GM23338 (cell line): ENCODE measurements around the gene LITAF. TPM values are rescaled to one million over a fixed set of nuclear protein-coding genes. Genes with fewer than 3 reads are reported as not detected.

ENCODE experiments used
- ATAC-seq: fragments of 200-7000 bp; cut with Tn5 transposase; 3 replicates; pipeline ENCODE4 v1.9.1; 2020
- DNase-seq: peaks from one replicate; pipeline ENCODE4 v3.0.0-alpha.2; 2015; ENCODE audit warnings: low spot score
- H2AFZ ChIP-seq: fragments of 200-600 bp; sonication (generic); 2 replicates; pipeline ENCODE4 v1.8.0; 2016; ENCODE audit warnings: antibody characterized with exemption, mild to moderate bottlenecking, moderate library complexity
- H3F3A ChIP-seq: fragments of 200-600 bp; sonication (generic); replicated peaks from 2 replicates; pipeline ENCODE4 v1.8.0; 2017; ENCODE audit warnings: antibody characterized with exemption, mixed run types, low read depth
- H3K27ac ChIP-seq: fragments of 200-600 bp; sonication (generic); 2 replicates; pipeline ENCODE4 v1.6.1; 2016; ENCODE audit warnings: low read depth
- H3K27me3 ChIP-seq: fragments of 200-600 bp; sonication (generic); 2 replicates; pipeline ENCODE4 v1.8.0; 2016; ENCODE audit warnings: mild to moderate bottlenecking, mixed run types, moderate library complexity; ENCODE audit not compliant: insufficient read depth
- H3K36me3 ChIP-seq: fragments of 200-600 bp; sonication (generic); 2 replicates; pipeline ENCODE4 v1.8.0; 2016; ENCODE audit warnings: mild to moderate bottlenecking; ENCODE audit not compliant: insufficient read depth
- H3K4me1 ChIP-seq: fragments of 200-600 bp; sonication (generic); 2 replicates; pipeline ENCODE4 v1.8.0; 2016; ENCODE audit warnings: mild to moderate bottlenecking, moderate library complexity; ENCODE audit not compliant: insufficient read depth
- H3K4me2 ChIP-seq: fragments of 200-600 bp; sonication (generic); 2 replicates; pipeline ENCODE4 v1.7.1; 2017; ENCODE audit warnings: mixed run types
- H3K4me3 ChIP-seq: fragments of 200-600 bp; sonication (generic); 2 replicates; pipeline ENCODE4 v1.6.1; 2016; ENCODE audit warnings: mixed run types
- H3K79me2 ChIP-seq: fragments of 200-600 bp; sonication (generic); replicated peaks from 2 replicates; pipeline ENCODE4 v1.8.0; 2017; ENCODE audit warnings: mild to moderate bottlenecking; ENCODE audit not compliant: insufficient read depth
- H3K9me2 ChIP-seq: fragments of 200-600 bp; sonication (generic); 2 replicates; pipeline ENCODE4 v1.8.0; 2017; ENCODE audit not compliant: insufficient read depth
- H4K20me1 ChIP-seq: fragments of 200-600 bp; sonication (generic); replicated peaks from 2 replicates; pipeline ENCODE4 v1.8.0; 2017; ENCODE audit warnings: mild to moderate bottlenecking; ENCODE audit not compliant: insufficient read depth
- H3K27ac Mint-ChIP-seq: 2 replicates; pipeline ENCODE4 v1.8.0; 2020; ENCODE audit warnings: inconsistent platforms, mild to moderate bottlenecking, moderate library complexity, mixed read lengths
- H3K27me3 Mint-ChIP-seq: 3 replicates; pipeline ENCODE4 v1.8.0; 2022; ENCODE audit warnings: low read depth, mild to moderate bottlenecking, moderate library complexity, mixed read lengths, inconsistent platforms; ENCODE audit not compliant: insufficient read depth, poor library complexity
- H3K36me3 Mint-ChIP-seq: 3 replicates; pipeline ENCODE4 v1.8.0; 2021; ENCODE audit warnings: low read depth, mild to moderate bottlenecking, inconsistent platforms, moderate library complexity, mixed read lengths
- H3K4me1 Mint-ChIP-seq: 3 replicates; pipeline ENCODE4 v1.8.0; 2020; ENCODE audit warnings: mild to moderate bottlenecking, inconsistent platforms, mixed read lengths
- H3K4me3 Mint-ChIP-seq: 3 replicates; pipeline ENCODE4 v1.8.0; 2021; ENCODE audit warnings: moderate library complexity, mild to moderate bottlenecking, inconsistent platforms, mixed read lengths
- H3K9me3 Mint-ChIP-seq: 3 replicates; pipeline ENCODE4 v1.8.0; 2020; ENCODE audit warnings: moderate library complexity, mild to moderate bottlenecking, inconsistent platforms, mixed read lengths
- CREB1 ChIP-seq: fragments of 250-450 bp; sonication (Bioruptor Pico); IDR thresholded peaks from 2 replicates; pipeline ENCODE4 v1.5.0; 2020; ENCODE audit warnings: low read depth, mild to moderate bottlenecking, moderate library complexity
- CTCF ChIP-seq, 2 experiments: fragments of 200-600 bp in 1 of 2; sonication (generic) in 1 of 2; conservative IDR thresholded peaks; 2 replicates each; pipeline versions ENCODE4 v1.5.1 to v1.6.1; 2016 to 2017; ENCODE audit warnings: antibody characterized with exemption in 2 of 2, low read depth in 2 of 2, mild to moderate bottlenecking in 2 of 2, moderate library complexity in 1 of 2
- ETS1 ChIP-seq: IDR thresholded peaks from 2 replicates; pipeline ENCODE4 v1.6.1; 2016; ENCODE audit warnings: antibody characterized with exemption
- EZH2 ChIP-seq: fragments of 200-600 bp; sonication (generic); IDR thresholded peaks from one replicate; pipeline ENCODE4 v1.8.0; 2017; ENCODE audit warnings: antibody characterized with exemption, mild to moderate bottlenecking, low read depth; ENCODE audit not compliant: unreplicated experiment
- EZH2phosphoT487 ChIP-seq: fragments of 200-600 bp; sonication (generic); IDR thresholded peaks from one replicate; pipeline ENCODE4 v1.8.1; 2018; ENCODE audit warnings: antibody characterized with exemption; ENCODE audit not compliant: unreplicated experiment
- JUNB ChIP-seq: IDR thresholded peaks from one replicate; pipeline ENCODE4 v1.6.1; 2016; ENCODE audit warnings: antibody characterized with exemption; ENCODE audit not compliant: unreplicated experiment
- NANOG ChIP-seq: IDR thresholded peaks from 2 replicates; pipeline ENCODE4 v1.6.1; 2016; ENCODE audit warnings: antibody characterized with exemption, borderline replicate concordance
- POLR2AphosphoS5 ChIP-seq: IDR thresholded peaks from 2 replicates; pipeline ENCODE4 v1.6.1; 2016; ENCODE audit warnings: antibody characterized with exemption, low read depth
- REST ChIP-seq: IDR thresholded peaks from one replicate; pipeline ENCODE4 v1.6.1; 2018; ENCODE audit warnings: antibody characterized with exemption; ENCODE audit not compliant: unreplicated experiment
- STAT1 ChIP-seq: IDR thresholded peaks from one replicate; pipeline ENCODE4 v1.6.1; 2016; ENCODE audit warnings: antibody characterized with exemption; ENCODE audit not compliant: unreplicated experiment
- ZNF114 ChIP-seq: fragments of 250-450 bp; sonication (Bioruptor Pico); IDR thresholded peaks from 2 replicates; pipeline ENCODE4 v1.5.0; 2020; ENCODE audit warnings: mild to moderate bottlenecking, moderate library complexity
- ZNF331 ChIP-seq: fragments of 250-450 bp; sonication (Bioruptor Pico); IDR thresholded peaks from 2 replicates; pipeline ENCODE4 v1.5.0; 2020; ENCODE audit warnings: low read depth, mild to moderate bottlenecking, moderate library complexity
- ZNF462 ChIP-seq: fragments of 250-450 bp; sonication (Bioruptor Pico); IDR thresholded peaks from 2 replicates; pipeline ENCODE4 v1.5.0; 2020; ENCODE audit warnings: mild to moderate bottlenecking, moderate library complexity
- polyA plus RNA-seq: library from polyadenylated mRNA; unstranded; fragments of >200 nt; fragmentation: Nextera tagmentation; extraction: Ambion mirVana; gene quantifications from 2 replicates; pipeline ENCODE4 v1.2.1, GENCODE V29; 2016
- total RNA-seq: library from RNA; depleted of rRNA; stranded (reverse); fragments of >200 nt; shearing (Covaris generic); gene quantifications from 2 replicates; pipeline ENCODE4 v1.2.3, GENCODE V29; 2014

The LITAF gene
- total and polyA plus RNA-seq, 2 experiments from 2014 or later = 131 to 158 TPM

GRCh38 chr16:11614587-11615175, 28.0 kb upstream of the LITAF start:
- TF ChIP-seq CREB1 (CRISPR knock-in tag) = no peak
- no peak for TF ChIP-seq POLR2AphosphoS5
- no peak for TF ChIP-seq ETS1
- TF ChIP-seq ZNF114 = no peak
- no peak for TF ChIP-seq EZH2
- TF ChIP-seq EZH2phosphoT487 = no peak
- no peak for TF ChIP-seq JUNB
- no peak for TF ChIP-seq NANOG
- no peak for TF ChIP-seq STAT1
- no peak for TF ChIP-seq CTCF (conservative IDR thresholded peaks at IDR 0.05; ENCODE audit: low read depth in 2 of 2)
- no peak for TF ChIP-seq ZNF462 (CRISPR knock-in tag)
- TF ChIP-seq REST = no peak
- no peak for TF ChIP-seq ZNF331
- peak overlapping the region; percentile 83 for H3K27ac Mint-ChIP-seq

More at GRCh38 chr16:11614587-11615175, 28.0 kb upstream of the LITAF start:
- ATAC-seq (peak; percentile 14; the same call in 2 of the 3 replicates), DNase-seq (no peak)
- Histone ChIP-seq H3K36me3 (no peaks in the 10 kb centered on the region), H3K27ac (0 out of 2 replicates have a peak overlapping the region, but pooled peaks have one; percentile 9), H3K4me1 (peaks cover 17% of the 10 kb centered on the region; the same call in 1 of the 2 replicates), H2AFZ (no peak overlapping the region), H3K79me2 (no peaks in the 10 kb centered on the region), H3K27me3 (no peaks in the 10 kb centered on the region), H3K4me2 (peak overlapping the region; percentile 26; the same call in 1 of the 2 replicates), H3K9me2 (no peaks in the 10 kb centered on the region), H3F3A (0 out of 2 replicates have a peak, but pooled peaks cover 14% of the 10 kb centered on the region), H3K4me3 (no peak overlapping the region), H4K20me1 (no peaks in the 10 kb centered on the region)
- peaks cover 32% of the 10 kb centered on the region for H3K4me1 Mint-ChIP-seq
- peaks cover 18% of the 10 kb centered on the region for H3K27me3 Mint-ChIP-seq
- H3K4me3 Mint-ChIP-seq = no peak overlapping the region
- H3K9me3 Mint-ChIP-seq = no peaks in the 10 kb centered on the region
- no peaks in the 10 kb centered on the region for H3K36me3 Mint-ChIP-seq
